Measurements from ENCODE around the gene TNFRSF6B.

DNA sequence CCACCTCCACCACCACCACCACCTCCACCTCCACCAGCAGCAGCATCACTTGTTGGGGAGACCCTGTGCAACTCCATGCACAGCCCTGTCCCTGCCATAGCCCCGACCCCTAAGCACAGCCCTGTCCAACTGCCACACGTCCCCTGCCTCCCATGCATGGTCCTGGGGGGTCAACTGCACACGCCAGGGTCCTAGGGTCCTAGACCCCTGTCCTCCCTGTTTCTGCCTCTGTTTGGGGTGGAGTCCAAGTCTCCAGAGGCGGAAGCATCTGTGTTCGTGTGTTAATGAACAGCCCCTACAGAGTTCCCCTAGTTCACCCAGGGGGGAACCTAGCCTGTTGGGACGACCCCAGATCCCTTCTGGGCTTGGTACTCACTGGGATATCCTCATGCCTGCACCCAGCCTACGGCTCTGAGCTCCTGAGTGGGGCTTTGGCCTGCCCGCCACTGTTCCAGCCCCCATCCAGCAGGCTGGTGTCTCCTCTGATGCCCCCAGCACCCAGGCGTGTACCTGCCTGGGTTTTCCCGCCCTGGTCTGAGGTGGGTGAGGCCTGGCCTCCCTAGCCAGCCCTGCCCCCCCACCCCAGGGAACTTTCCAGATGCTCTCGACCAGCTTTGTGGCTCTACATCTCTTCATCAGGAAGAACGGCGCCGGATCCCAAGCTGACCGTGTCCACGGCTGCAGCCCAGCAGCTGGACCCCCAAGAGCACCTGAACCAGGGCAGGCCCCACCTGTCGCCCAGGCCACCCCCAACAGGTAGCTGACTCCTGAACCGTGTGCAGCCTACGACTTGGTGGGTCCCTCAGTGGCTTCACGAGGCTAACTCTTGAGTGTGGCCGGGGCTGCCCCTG is 2.5 kb upstream of the TNFRSF6B start:
- TF ChIP-seq, protein P1, sequence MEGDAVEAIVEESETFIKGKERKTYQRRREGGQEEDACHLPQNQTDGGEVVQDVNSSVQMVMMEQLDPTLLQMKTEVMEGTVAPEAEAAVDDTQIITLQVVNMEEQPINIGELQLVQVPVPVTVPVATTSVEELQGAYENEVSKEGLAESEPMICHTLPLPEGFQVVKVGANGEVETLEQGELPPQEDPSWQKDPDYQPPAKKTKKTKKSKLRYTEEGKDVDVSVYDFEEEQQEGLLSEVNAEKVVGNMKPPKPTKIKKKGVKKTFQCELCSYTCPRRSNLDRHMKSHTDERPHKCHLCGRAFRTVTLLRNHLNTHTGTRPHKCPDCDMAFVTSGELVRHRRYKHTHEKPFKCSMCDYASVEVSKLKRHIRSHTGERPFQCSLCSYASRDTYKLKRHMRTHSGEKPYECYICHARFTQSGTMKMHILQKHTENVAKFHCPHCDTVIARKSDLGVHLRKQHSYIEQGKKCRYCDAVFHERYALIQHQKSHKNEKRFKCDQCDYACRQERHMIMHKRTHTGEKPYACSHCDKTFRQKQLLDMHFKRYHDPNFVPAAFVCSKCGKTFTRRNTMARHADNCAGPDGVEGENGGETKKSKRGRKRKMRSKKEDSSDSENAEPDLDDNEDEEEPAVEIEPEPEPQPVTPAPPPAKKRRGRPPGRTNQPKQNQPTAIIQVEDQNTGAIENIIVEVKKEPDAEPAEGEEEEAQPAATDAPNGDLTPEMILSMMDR (IDR thresholded peaks at IDR 0.05), result no peak
- no peak for TF ChIP-seq POLR2A (IDR thresholded peaks at IDR 0.05)
